Measurements from ENCODE around the gene MGAM2. TPM values are rescaled to one million over a fixed set of nuclear protein-coding genes. Genes with fewer than 3 reads are reported as not detected.

Gene MGAM2
- total and polyA plus RNA-seq, 2 of the 8 experiments (the other 6 are each of a cell fraction or from before 2014, with no cell fraction given) = 0.02 TPM; not detected in 1

DNA sequence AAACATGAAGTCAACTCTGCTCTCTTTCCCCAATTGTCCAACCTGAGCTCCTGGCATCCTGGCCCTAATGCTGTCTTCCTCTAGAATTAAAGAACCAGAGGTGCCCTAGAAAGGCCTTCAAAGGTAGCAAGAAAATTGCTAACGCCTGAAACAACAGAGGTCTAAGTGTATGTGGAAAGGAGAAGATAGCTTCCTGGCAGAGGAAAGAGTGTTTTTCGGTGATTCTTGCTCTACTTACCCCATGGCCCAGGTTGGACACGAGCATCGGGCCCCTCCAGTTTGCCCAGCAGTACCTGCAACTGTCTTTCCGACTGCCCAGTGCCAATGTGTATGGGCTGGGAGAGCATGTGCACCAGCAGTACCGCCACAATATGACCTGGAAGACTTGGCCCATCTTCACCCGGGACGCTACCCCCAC, 22.2 kb downstream of the MGAM2 start (continued):
- TF ChIP-seq RNF2 (IDR thresholded peaks at IDR 0.05; ENCODE audit: borderline replicate concordance, low read depth, low read length, missing control alignments, poor library complexity, severe bottlenecking) = no peak
- no peak for TF ChIP-seq ASH2L (IDR thresholded peaks at IDR 0.05; ENCODE audit: low read length)

All from H1 (cell line).